ENCODE data around the gene ERAP2.

The ERAP2 gene, protein sequence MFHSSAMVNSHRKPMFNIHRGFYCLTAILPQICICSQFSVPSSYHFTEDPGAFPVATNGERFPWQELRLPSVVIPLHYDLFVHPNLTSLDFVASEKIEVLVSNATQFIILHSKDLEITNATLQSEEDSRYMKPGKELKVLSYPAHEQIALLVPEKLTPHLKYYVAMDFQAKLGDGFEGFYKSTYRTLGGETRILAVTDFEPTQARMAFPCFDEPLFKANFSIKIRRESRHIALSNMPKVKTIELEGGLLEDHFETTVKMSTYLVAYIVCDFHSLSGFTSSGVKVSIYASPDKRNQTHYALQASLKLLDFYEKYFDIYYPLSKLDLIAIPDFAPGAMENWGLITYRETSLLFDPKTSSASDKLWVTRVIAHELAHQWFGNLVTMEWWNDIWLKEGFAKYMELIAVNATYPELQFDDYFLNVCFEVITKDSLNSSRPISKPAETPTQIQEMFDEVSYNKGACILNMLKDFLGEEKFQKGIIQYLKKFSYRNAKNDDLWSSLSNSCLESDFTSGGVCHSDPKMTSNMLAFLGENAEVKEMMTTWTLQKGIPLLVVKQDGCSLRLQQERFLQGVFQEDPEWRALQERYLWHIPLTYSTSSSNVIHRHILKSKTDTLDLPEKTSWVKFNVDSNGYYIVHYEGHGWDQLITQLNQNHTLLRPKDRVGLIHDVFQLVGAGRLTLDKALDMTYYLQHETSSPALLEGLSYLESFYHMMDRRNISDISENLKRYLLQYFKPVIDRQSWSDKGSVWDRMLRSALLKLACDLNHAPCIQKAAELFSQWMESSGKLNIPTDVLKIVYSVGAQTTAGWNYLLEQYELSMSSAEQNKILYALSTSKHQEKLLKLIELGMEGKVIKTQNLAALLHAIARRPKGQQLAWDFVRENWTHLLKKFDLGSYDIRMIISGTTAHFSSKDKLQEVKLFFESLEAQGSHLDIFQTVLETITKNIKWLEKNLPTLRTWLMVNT

DNA sequence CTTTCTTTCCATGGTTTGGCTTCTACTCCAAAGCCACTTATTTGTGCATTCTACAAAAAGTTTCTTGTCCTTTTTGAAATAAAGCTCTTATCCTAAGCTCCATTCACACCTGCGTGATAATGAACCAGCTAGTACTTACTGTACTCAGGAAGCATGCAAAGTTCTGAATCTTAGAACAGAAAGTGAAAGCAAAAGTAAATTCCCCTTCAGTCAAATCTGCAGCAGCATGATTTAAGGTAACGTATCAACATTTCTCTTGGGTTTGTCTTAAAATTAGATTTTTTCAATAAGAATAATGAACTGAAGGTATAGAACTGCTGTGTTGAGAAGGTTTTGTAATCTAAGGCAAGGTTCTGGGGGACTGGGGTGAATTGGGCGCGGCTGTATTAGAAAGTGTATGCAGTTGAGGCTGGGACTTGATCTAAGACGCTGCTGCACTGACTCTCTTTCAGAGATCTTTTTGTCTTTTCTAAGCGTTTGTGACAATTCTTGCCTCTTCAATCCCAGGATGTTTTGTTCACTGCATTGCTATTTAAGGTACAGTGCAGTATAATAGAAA is at the start of gene ERAP2:
Gene ERAP2 (plus strand): TSS at position 209 of the 559 bp plus-strand sequence. CDS start 3,186 bp downstream, outside the sequence.
- Histone ChIP-seq H3K9ac (ENCODE audit: insufficient read length) (peak within 1 kb of the TSS; percentile 68), H3K9me3 (ENCODE audit: low read depth, low read length) (no peaks in the 10 kb centered on the region), H3K4me3 (peak within 1 kb of the TSS; percentile 73), H3K36me3 (ENCODE audit: insufficient read depth, low read length) (no peaks in the 10 kb centered on the region), H3K27ac (no peak within 1 kb of the TSS)
- no peak for DNase-seq (ENCODE audit: low read depth, low spot score)
- TF ChIP-seq EZH2 (IDR thresholded peaks at IDR 0.05) = no peak
- TF ChIP-seq FOXP2 (optimal IDR thresholded peaks at IDR 0.05; ENCODE audit: control extremely low read depth, extremely low read length, insufficient read depth) = no peak
- TF ChIP-seq POLR2AphosphoS5 (IDR thresholded peaks at IDR 0.05; ENCODE audit: borderline replicate concordance, low read depth, low read length) = no peak

DNA sequence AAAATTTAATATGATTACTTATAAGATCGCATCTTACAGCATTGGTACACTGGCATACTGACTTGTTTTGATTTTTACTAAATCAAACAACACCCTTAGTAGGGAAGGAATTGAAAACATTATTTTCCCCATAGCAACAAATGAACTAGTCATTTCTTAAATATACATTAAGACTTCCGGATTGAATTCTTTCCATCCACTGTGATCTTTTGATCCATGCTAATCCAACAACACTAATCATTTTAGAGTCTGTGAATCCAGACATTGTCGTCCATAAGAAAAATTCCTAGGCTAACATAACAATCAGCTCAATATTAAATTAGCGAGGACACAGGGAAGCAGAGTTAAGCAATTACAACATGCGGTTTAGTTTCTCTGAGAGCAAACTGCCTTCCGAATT is 47.0 kb upstream of the ERAP2 start:
- H3K9me3 ChIP-seq (ENCODE audit: low read depth, low read length) = no peaks in the 10 kb centered on the region
- no peak overlapping the region for H3K9ac ChIP-seq (ENCODE audit: insufficient read length)
- no peak for DNase-seq (ENCODE audit: low read depth, low spot score)
- H3K36me3 ChIP-seq (ENCODE audit: insufficient read depth, low read length) = no peaks in the 10 kb centered on the region
- H3K27ac ChIP-seq = no peak overlapping the region
- H3K4me3 ChIP-seq = no peak overlapping the region
- TF ChIP-seq EZH2 (IDR thresholded peaks at IDR 0.05) (no peak), POLR2AphosphoS5 (IDR thresholded peaks at IDR 0.05; ENCODE audit: borderline replicate concordance, low read depth, low read length) (no peak), FOXP2 (optimal IDR thresholded peaks at IDR 0.05; ENCODE audit: control extremely low read depth, extremely low read length, insufficient read depth) (no peak)

DNA sequence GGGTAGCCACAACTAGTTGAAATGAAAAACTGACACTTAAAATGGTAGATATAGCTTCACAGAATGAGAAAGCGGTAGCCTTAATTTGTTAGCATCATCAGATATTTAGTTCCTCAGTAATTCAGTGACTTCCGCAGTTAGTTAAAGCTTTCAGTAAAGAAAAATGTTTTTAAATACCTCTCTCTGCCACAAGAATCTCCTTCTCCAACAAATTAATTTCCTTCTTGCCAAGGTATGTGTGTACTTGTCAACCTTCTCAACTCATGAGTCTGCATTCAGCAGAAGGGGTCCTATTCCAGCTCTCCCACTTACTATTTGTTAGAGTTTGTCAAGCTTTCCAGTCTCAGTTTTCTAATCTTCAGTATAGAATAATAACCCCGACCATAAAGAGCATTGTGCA is 42.3 kb upstream of the ERAP2 start:
- TF ChIP-seq EZH2 (IDR thresholded peaks at IDR 0.05) (no peak), FOXP2 (optimal IDR thresholded peaks at IDR 0.05; ENCODE audit: control extremely low read depth, extremely low read length, insufficient read depth) (no peak), POLR2AphosphoS5 (IDR thresholded peaks at IDR 0.05; ENCODE audit: borderline replicate concordance, low read depth, low read length) (no peak)
- no peaks in the 10 kb centered on the region for H3K9me3 ChIP-seq (ENCODE audit: low read depth, low read length)
- no peak for DNase-seq (ENCODE audit: low read depth, low spot score)
- H3K9ac ChIP-seq (ENCODE audit: insufficient read length) = no peak overlapping the region
- no peak overlapping the region for H3K4me3 ChIP-seq
- H3K36me3 ChIP-seq (ENCODE audit: insufficient read depth, low read length) = no peaks in the 10 kb centered on the region
- H3K27ac ChIP-seq = no peak overlapping the region

- H3K9me3 ChIP-seq (ENCODE audit: low read depth, low read length) = no peaks in the 10 kb centered on the region
- no peak overlapping the region for H3K4me3 ChIP-seq
- H3K27ac ChIP-seq = no peak overlapping the region
- no peak overlapping the region for H3K9ac ChIP-seq (ENCODE audit: insufficient read length)
- H3K36me3 ChIP-seq (ENCODE audit: insufficient read depth, low read length) = no peaks in the 10 kb centered on the region
- no peak for TF ChIP-seq EZH2 (IDR thresholded peaks at IDR 0.05)
- DNase-seq (ENCODE audit: low read depth, low spot score) = no peak
Observed at GRCh38 chr5:96835791-96836191, 40.5 kb upstream of the ERAP2 start.

GRCh38 chr5:96836817-96837216 is 39.5 kb upstream of the ERAP2 start:
- H3K27ac ChIP-seq = no peak overlapping the region
- no peak overlapping the region for H3K4me3 ChIP-seq
- DNase-seq (ENCODE audit: low read depth, low spot score) = no peak
- no peaks in the 10 kb centered on the region for H3K9me3 ChIP-seq (ENCODE audit: low read depth, low read length)
- H3K9ac ChIP-seq (ENCODE audit: insufficient read length) = no peak overlapping the region
- H3K36me3 ChIP-seq (ENCODE audit: insufficient read depth, low read length) = no peaks in the 10 kb centered on the region
- TF ChIP-seq FOXP2 (optimal IDR thresholded peaks at IDR 0.05; ENCODE audit: control extremely low read depth, extremely low read length, insufficient read depth) (no peak), EZH2 (IDR thresholded peaks at IDR 0.05) (no peak), POLR2AphosphoS5 (IDR thresholded peaks at IDR 0.05; ENCODE audit: borderline replicate concordance, low read depth, low read length) (no peak)

DNA sequence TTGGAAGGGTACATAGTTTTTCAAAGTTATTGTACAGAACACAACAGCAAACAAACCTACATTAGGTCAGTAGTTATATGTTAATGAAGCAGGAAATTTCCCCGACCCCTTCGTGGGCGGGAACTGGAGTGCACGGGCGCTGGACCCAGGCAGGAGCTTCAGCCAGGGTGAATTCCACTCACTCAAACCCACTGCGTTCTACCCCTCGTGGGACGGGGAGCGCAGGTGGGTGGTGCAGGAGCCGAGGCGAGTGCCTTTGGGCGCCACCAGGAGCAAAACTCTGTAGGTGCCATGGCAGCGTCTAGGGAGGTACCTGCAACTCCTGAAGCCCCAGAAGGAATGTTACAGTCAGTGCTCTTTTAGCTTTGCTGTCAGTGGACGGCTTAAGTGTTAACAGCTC is 39.0 kb upstream of the ERAP2 start:
- Histone ChIP-seq H3K4me3 (no peak overlapping the region), H3K27ac (no peak overlapping the region), H3K36me3 (ENCODE audit: insufficient read depth, low read length) (no peaks in the 10 kb centered on the region), H3K9ac (ENCODE audit: insufficient read length) (no peak overlapping the region), H3K9me3 (ENCODE audit: low read depth, low read length) (no peaks in the 10 kb centered on the region)
- DNase-seq (ENCODE audit: low read depth, low spot score) = no peak
- TF ChIP-seq EZH2 (IDR thresholded peaks at IDR 0.05) (no peak), FOXP2 (optimal IDR thresholded peaks at IDR 0.05; ENCODE audit: control extremely low read depth, extremely low read length, insufficient read depth) (no peak), POLR2AphosphoS5 (IDR thresholded peaks at IDR 0.05; ENCODE audit: borderline replicate concordance, low read depth, low read length) (no peak)

GRCh38 chr5:96838201-96839070 is 37.9 kb upstream of the ERAP2 start:
- Histone ChIP-seq H3K36me3 (ENCODE audit: insufficient read depth, low read length) (no peaks in the 10 kb centered on the region), H3K9ac (ENCODE audit: insufficient read length) (no peak overlapping the region), H3K4me3 (no peak overlapping the region), H3K9me3 (ENCODE audit: low read depth, low read length) (no peaks in the 10 kb centered on the region), H3K27ac (no peak overlapping the region)
- TF ChIP-seq FOXP2 (optimal IDR thresholded peaks at IDR 0.05; ENCODE audit: control extremely low read depth, extremely low read length, insufficient read depth) = no peak
- TF ChIP-seq EZH2 (IDR thresholded peaks at IDR 0.05) = no peak
- TF ChIP-seq POLR2AphosphoS5 (IDR thresholded peaks at IDR 0.05; ENCODE audit: borderline replicate concordance, low read depth, low read length) = no peak
- no peak for DNase-seq (ENCODE audit: low read depth, low spot score)
